ENCODE data around the gene COL20A1. TPM values are rescaled to one million over a fixed set of nuclear protein-coding genes. Genes with fewer than 3 reads are reported as not detected.

The COL20A1 gene
- total and polyA plus RNA-seq, 2 of the 13 experiments (the other 11 are each of a cell fraction or from before 2014, with no cell fraction given) = not detected

DNA sequence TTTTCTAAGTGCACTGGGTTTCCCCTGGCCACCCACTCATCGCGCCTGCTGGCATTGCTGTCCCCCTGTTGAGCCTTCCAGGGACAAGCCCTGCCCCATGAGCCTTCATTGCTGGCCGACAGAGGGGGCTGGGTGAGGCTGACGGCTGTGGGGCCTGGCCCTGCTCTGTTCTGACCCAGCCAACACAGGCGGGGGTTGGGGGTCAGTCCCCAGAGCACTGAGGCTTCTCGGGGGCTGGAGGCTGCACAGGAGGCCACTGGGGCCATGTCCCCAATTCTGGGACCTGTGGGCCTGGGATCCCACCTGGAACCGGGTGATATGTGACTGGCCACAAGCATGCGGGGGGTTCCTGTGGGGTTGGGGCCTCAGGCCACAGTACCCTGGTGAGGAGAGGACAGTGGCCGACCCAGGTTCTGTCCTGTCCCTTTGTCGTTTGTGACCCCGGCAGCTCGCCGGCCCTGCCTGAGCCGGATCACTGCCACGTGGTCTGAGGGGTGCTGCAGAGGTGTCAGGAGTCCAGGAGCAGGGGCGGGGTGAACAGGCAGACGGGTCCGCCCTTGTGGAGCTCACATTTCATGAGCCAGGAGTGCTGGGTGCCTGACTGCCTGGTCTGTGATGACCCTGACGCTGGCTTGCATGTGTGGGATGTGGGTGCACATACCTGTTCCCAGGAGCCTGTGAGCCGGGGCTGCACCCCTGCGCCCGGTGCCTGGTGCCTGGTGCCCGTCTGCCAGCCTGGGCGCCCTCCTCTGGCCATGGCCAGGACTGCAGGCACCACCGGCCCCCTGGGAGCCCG is 2.1 kb upstream of the COL20A1 start (continued):
- TF ChIP-seq, protein P1, sequence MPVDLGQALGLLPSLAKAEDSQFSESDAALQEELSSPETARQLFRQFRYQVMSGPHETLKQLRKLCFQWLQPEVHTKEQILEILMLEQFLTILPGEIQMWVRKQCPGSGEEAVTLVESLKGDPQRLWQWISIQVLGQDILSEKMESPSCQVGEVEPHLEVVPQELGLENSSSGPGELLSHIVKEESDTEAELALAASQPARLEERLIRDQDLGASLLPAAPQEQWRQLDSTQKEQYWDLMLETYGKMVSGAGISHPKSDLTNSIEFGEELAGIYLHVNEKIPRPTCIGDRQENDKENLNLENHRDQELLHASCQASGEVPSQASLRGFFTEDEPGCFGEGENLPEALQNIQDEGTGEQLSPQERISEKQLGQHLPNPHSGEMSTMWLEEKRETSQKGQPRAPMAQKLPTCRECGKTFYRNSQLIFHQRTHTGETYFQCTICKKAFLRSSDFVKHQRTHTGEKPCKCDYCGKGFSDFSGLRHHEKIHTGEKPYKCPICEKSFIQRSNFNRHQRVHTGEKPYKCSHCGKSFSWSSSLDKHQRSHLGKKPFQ (CRISPR knock-in tag; IDR thresholded peaks at IDR 0.05; ENCODE audit: insufficient replicate concordance) = no peak
- peak; percentile 42; the same call in 1 of the 2 replicates for TF ChIP-seq NFKBIZ (CRISPR knock-in tag; IDR thresholded peaks at IDR 0.05)
- no peak for TF ChIP-seq ZNF556 (CRISPR knock-in tag; IDR thresholded peaks at IDR 0.05; ENCODE audit: borderline replicate concordance)
- TF ChIP-seq ZC3H4 (CRISPR knock-in tag; IDR thresholded peaks at IDR 0.05; ENCODE audit: borderline replicate concordance) = no peak
- no peak for TF ChIP-seq SP2 (CRISPR knock-in tag; IDR thresholded peaks at IDR 0.05)
- no peak for TF ChIP-seq ZNF792 (CRISPR knock-in tag; IDR thresholded peaks at IDR 0.05)
- peak; percentile 72; the same call in 1 of the 2 replicates for TF ChIP-seq ZMAT3 (CRISPR knock-in tag; conservative IDR thresholded peaks at IDR 0.05)
- no peak for TF ChIP-seq ZHX1 (CRISPR knock-in tag; IDR thresholded peaks at IDR 0.05; ENCODE audit: low read depth)
- TF ChIP-seq HMGA1 (CRISPR knock-in tag; conservative IDR thresholded peaks at IDR 0.05) = no peak
- peak; percentile 35 for TF ChIP-seq JARID2 (CRISPR knock-in tag; IDR thresholded peaks at IDR 0.05; ENCODE audit: insufficient replicate concordance)
- TF ChIP-seq ZNF891 (CRISPR knock-in tag; IDR thresholded peaks at IDR 0.05) = peak; percentile 40; the same call in 1 of the 2 replicates
- TF ChIP-seq, protein P2, sequence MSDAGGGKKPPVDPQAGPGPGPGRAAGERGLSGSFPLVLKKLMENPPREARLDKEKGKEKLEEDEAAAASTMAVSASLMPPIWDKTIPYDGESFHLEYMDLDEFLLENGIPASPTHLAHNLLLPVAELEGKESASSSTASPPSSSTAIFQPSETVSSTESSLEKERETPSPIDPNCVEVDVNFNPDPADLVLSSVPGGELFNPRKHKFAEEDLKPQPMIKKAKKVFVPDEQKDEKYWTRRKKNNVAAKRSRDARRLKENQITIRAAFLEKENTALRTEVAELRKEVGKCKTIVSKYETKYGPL (CRISPR knock-in tag; IDR thresholded peaks at IDR 0.05) = no peak
- peak; percentile 80; the same call in 1 of the 2 replicates for TF ChIP-seq ZNF256 (CRISPR knock-in tag; conservative IDR thresholded peaks at IDR 0.05)
- TF ChIP-seq AFF4 (CRISPR knock-in tag; IDR thresholded peaks at IDR 0.05) = no peak
- TF ChIP-seq DNMT1 (CRISPR knock-in tag; IDR thresholded peaks at IDR 0.05) = peak; percentile 57; the same call in 1 of the 2 replicates
- no peak for TF ChIP-seq HDAC6 (IDR thresholded peaks at IDR 0.05; ENCODE audit: low read depth, low read length)
- no peak for TF ChIP-seq ZNF446 (CRISPR knock-in tag; IDR thresholded peaks at IDR 0.05)
- TF ChIP-seq, protein P3, sequence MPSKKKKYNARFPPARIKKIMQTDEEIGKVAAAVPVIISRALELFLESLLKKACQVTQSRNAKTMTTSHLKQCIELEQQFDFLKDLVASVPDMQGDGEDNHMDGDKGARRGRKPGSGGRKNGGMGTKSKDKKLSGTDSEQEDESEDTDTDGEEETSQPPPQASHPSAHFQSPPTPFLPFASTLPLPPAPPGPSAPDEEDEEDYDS (CRISPR knock-in tag; IDR thresholded peaks at IDR 0.05) = no peak
- TF ChIP-seq NR1H2 (CRISPR knock-in tag; IDR thresholded peaks at IDR 0.05; ENCODE audit: borderline replicate concordance, low read depth) = peak; percentile 17; the same call in 1 of the 2 replicates
- 0 out of 2 replicates have a peak, but pooled peaks have one; percentile 36 for TF ChIP-seq KMT2A (CRISPR knock-in tag; IDR thresholded peaks at IDR 0.05)
